Sciatic nerve (tissue), 2 donors: ENCODE results near the gene TREML4. TPM values are rescaled to one million over a fixed set of nuclear protein-coding genes. Genes with fewer than 3 reads are reported as not detected.

Experiments
- ATAC-seq: fragments of 200-7000 bp; cut with Tn5 transposase; one replicate; pipeline ENCODE4 v1.9.1; 2020; ENCODE audit warnings: mild to moderate bottlenecking, moderate library complexity
- DNase-seq: peaks from one replicate; pipeline ENCODE4 v3.0.0-alpha.2; 2020; ENCODE audit warnings: low spot score
- intact Hi-C: fragments of 100-400 bp; cut with DNase I; formaldehyde crosslinking; loops from one replicate; pipeline ENCODE4 v1.14.2; 2022
- total RNA-seq: library from RNA; stranded (reverse); fragmentation: NEBNext Ultra II Directional; extraction: Animal tissue kit (Norgen Biotek cat#: 25700); gene quantifications from one replicate; pipeline ENCODE4 v1.2.1, GENCODE V29; 2021
- donor health status: DM: no; HTN: no; CAD: no.
- donor health status: DM: no; HTN: no; CAD: no.

Gene TREML4
- total RNA-seq, 1 donor from 2014 or later = not detected

- intact Hi-C loops = no loop called here
- ATAC-seq (peak; percentile 15), DNase-seq (no peak)
Measured at GRCh38 chr6:41200901-41201763, 27.0 kb upstream of the TREML4 start, which contains the start of gene TREML2. Gene TREML2 (minus strand): TSS chr6:41201149. CDS start chr6:41201008, 141 bp downstream.

- ATAC-seq (no peak), DNase-seq (no peak)
- intact Hi-C loops = no loop called here
Measured at GRCh38 chr6:41201764-41202173, 26.4 kb upstream of the TREML4 start.

- ATAC-seq (no peak), DNase-seq (no peak)
- intact Hi-C loops = no loop called here
Measured at GRCh38 chr6:41204156-41204555, 24.0 kb upstream of the TREML4 start.

DNA sequence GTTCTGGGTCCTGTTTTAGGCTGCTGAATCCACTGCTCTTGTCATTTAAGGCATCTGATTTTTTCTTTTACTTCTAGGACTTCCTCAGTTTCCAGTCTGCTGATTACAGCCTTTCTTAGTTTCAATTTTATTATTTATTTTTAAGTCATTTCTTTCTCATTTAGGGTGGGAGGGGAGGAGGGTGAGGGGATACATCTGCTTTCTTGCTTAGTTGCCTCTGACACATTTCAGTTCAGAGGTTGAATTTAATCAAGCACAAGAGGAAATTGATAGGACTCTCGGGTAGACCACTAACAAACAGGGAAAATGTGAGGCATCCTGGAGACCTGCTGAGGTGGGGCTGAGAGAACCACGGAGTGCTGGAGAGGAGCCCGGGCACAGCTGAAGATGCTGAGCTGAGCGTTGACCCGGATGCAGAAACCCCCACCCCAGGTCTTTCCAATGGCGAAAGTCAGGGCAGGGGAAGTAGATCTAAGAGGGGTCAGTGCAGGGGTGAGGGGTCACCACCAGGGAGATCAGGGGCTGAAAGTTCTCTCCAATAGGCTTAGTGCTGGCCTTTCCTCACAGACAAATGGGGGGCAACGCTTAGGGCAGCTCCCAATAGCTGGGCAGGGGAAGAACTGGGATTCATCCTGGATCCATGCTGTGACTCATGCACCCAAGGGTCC is 19.6 kb upstream of the TREML4 start:
- intact Hi-C loops = no loop called here
- DNase-seq = no peak

DNA sequence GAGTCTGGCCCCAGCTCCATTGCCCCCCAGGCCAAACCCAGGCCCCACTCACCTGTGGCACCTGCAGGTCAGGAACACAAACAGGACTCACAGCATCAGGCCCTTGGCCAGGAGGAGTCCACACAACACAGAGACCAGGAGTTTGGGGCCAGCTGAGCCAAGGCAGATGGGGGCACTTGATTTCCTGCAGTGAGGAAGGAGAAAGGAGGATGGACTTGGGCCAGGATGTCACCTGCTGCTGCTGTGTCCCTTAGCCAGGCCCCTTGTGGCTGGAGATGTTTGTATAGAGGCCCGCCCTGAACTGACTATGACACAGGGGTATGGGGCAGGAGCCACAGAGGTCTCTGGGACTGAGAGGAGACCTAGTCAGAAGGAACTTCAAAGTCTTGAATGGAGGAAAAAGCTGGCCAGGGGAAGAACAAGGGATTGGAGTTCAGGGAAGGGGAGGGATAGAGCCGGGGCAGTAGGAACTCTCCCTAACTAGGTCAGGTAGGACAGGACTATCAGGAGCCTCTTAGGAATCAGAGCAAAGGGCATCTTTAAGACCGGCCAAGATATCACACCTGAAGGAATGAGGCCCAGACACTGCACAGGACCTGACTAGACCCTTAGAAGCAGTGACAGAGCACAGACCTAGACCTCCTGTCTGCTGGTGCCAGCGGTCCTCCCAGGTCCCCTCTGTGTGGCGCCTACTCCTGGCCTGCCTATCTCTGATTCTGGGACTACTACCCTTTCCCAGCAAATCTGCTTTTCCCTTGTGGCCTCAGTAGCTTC is 18.4 kb upstream of the TREML4 start:
- no peak for ATAC-seq
- intact Hi-C loops = no loop called here
- DNase-seq = no peak

More for the DNA sequence above, 19.6 kb upstream of the TREML4 start:
- no peak for ATAC-seq

DNA sequence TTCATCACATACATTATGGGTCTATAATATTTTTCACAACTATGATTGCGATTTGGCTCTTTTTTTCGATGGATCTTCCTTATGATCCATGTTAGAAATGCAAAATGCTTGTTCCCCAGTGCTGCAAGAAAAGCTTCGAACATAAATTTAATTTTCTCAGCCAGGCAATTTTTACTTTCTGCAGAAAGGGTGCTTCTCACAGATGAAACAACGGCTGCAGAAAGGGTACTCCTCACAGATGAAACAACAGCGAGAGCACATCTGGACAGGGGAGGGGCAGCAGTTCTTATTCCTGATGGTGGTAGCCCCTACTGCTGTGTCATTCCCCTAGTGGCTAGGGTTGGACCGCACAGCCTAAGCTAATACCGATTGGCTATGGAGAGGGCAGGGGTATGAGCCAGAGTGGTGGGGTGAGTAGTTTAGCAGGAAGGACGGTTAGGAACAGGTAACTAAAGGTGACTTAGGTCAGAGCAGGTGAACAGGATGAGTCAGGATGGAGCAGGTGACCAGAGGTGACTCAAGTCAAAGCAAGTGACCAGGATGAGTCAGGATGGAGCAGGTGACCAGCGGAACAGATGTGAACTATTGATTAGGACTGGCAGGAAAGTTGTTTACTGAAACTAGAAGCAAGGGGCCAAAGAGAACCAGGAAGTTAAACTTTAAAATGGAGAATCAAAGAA is 13.4 kb upstream of the TREML4 start:
- no peak for ATAC-seq
- intact Hi-C loops = no loop called here

DNA sequence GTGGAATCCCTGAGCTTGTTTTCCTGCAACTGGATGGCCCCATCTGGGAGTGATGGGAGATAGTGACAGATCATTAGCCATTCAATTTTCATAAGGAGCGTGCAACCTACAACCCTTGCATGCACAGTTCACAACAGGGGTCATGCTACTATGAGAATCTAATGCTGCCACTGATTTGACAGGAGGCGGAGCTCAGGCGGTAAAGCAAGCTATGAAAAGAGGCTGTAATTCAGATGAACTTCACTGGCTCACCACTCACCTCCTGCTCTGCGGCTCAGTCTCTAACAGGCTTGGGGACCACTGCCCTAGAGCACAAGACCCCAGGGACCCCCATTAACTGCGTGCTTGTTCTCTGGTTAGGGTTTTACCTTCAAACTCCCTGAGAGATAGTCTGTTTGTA is 12.4 kb upstream of the TREML4 start:
- DNase-seq (no peak), ATAC-seq (no peak)
- intact Hi-C loops = no loop called here

More for the DNA sequence above, 13.4 kb upstream of the TREML4 start:
- no peak for DNase-seq

- ATAC-seq = no peak
- no peak for DNase-seq
- intact Hi-C loops = no loop called here
Measured at GRCh38 chr6:41216616-41217015, 11.5 kb upstream of the TREML4 start.

- intact Hi-C loops = no loop called here
- DNase-seq (no peak), ATAC-seq (no peak)
Measured at GRCh38 chr6:41222045-41222444, 6.1 kb upstream of the TREML4 start.

GRCh38 chr6:41222513-41222912 is 5.6 kb upstream of the TREML4 start:
- intact Hi-C loops = no loop called here
- ATAC-seq (no peak), DNase-seq (no peak)

DNA sequence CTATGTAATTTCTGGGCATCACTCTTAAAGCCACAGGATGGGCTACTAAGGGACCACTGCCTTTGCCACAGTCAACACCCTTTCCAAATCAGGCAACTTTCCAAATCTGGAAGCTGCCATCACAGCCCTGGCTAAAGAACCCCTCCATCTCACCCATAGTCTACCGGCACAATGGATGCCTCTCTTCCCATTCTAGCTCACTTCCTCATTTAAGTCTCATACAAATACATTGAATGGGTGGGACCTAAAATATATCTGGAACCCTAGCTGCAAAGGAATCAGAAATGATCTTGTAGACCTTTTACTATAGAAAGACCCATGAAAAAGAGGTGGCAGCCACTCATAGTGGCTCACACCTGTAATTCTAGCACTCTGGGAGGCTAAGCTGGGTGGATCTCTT is 3.3 kb upstream of the TREML4 start:
- DNase-seq = no peak
- no peak for ATAC-seq
- intact Hi-C loops = no loop called here

DNA sequence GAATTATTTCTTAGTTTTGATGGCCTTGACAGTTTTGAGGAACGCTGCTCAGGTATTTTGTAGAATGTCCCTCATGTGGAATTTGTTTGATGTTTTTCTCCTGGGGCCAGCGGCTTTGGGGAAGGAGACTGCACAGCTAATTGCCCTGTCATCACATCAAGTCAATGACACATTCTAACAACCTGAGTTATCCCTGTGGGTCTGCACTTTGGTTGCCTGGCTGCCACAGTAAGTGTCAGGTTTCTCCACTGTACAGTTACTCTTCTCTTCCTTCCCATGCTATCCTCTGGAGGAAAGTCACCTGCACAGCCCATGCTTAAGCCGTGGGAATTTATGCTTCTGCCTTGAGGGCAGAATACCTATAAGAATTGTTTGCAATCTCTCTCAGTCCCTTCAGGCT is 1.4 kb upstream of the TREML4 start:
- ATAC-seq = no peak
- no peak for DNase-seq
- intact Hi-C loops = no loop called here

DNA sequence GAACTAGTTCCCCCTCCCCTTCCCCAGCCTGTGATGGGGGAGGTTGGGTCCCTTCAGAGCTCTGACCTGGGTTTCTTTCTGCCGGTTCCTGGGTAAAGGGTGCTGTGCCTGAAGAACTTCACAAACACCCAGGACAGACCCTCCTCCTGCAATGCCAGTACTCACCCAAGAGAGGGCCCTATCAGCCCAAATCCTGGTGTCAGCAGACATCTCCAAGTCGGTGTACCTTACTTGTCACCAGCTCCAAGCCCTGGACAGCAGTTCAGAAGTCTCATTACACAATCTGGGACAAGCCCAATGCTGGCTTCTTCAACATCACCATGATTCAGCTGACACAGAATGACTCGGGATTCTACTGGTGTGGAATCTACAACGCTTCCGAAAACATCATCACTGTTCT is 467 bp downstream of the TREML4 start:
- intact Hi-C loops = no loop called here
- DNase-seq (no peak), ATAC-seq (no peak)

DNA sequence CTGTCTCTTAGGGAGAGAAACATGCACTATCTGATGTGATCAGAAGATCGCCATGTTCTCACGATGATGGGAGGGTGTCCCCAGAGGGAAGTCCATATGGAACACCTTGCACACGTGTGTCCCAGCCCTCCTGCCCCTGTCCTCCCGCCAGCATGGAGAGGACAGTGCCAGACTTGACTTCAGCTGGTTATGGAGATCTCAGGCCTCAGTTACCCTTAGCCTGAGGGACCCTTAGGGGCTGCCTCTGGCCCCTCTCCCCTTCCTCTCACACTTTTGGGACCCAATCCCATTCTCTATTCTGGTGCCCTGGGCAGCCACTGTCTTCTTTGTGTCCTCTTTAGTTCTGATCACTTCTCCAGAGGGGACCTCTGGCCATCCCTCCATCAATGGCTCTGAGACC is 1.6 kb downstream of the TREML4 start:
- DNase-seq (no peak), ATAC-seq (no peak)
- intact Hi-C loops = no loop called here

DNA sequence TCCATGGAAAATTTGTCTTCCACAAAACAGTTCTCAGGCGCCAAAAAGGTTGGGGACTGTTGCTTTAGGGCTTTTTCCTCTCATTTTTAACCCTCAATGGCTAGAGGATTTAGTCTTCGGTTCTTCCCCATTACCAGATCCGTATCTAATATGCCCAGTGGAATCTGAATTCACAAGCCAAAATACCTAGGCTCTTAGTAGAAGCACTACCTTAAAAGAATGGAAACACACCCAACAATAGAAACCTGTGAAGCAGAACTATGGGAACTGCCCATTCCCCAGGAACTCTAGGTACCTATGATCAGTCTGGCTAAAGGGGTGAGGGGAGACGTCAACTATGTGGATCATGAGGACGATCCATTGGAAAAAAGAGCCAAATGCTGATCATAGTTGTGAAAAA is 3.1 kb downstream of the TREML4 start:
- intact Hi-C loops = no loop called here
- DNase-seq (no peak), ATAC-seq (no peak)

DNA sequence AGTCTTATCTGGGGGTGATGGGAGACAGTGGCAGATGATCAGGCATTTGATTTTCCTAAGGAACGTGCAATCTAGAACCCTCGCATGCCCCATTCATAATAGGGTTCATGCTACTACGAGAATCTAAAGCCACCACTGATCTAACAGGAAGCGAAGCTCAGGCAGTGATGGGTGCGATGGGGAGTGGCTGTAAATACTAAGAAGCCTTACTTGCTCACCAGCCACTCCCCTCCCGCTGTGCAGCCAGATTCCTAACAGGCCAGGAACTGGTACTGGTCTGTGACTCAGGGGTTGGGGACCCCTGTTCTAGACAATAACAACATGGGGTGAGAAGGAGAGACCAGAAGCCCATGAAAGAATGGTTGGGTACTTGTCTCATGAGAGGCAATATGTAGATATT is 4.5 kb downstream of the TREML4 start:
- no peak for DNase-seq
- intact Hi-C loops = no loop called here
- no peak for ATAC-seq

- DNase-seq = no peak
- intact Hi-C loops = no loop called here
- no peak for ATAC-seq
Measured at GRCh38 chr6:41236276-41236675, 8.1 kb downstream of the TREML4 start.

GRCh38 chr6:41237128-41237527 is 9.0 kb downstream of the TREML4 start:
- ATAC-seq (no peak), DNase-seq (no peak)
- intact Hi-C loops = no loop called here

- no peak for DNase-seq
- intact Hi-C loops = no loop called here
- ATAC-seq = no peak
Measured at GRCh38 chr6:41239467-41240159, 11.5 kb downstream of the TREML4 start.
